ENCODE measurements around the gene CLSTN3. TPM values are rescaled to one million over a fixed set of nuclear protein-coding genes. Genes with fewer than 3 reads are reported as not detected.

The CLSTN3 gene
- polyA plus RNA-seq, 1 of the 3 experiments (the other 2 are of a cell fraction) = 12.7 TPM

DNA sequence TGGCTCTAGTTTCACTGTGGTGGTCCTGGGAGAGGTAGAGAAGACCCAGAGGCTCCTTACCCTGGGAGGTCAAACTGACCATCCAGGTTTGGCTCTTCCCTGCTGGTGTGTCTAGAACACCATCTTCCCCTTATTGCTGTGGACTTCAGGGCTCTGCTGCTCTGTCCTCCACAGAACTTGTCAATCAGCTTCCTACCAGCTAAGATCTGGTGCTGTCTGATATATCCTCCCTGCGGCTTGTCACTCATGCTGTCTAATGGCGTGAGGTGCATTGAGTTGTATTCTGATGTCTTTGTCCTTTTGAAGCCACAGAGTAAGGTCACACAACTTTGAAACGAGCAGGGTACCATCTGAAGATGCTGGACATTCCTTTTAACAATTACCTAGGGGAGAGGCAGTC is 14.0 kb upstream of the CLSTN3 start (continued):
- TF ChIP-seq EP300 (IDR thresholded peaks at IDR 0.05; ENCODE audit: borderline replicate concordance in 1 of 2, low read depth in 1 of 2, low read length in 1 of 2) = no peak

DNA sequence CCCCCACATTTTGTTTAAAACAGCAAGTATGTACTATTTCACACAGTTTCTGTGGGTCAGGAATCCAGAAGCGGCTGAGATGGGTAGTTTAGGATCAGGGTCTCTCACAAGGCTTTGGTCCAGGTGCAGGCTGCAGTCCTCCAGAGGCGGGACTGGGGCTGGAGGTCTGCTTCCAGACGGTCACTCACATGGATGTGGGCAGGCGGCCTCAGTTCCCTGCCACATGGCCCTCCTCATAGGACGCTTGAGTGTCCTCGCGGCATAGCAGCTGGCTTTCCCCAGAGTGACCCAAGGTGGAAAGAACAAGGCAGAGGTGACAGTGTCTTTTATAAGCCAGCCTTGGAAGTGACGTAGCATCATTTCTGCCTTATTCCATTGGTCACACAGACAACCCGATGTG is 13.3 kb upstream of the CLSTN3 start:
- DNase-seq = no peak
- Histone ChIP-seq H3K27me3 (ENCODE audit: insufficient read depth) (peaks cover 10% of the 10 kb centered on the region; the same call in 1 of the 2 replicates), H3K4me3 (ENCODE audit: low read depth in 2 of 2, low read length in 1 of 2) (no peak overlapping the region), H2AFZ (ENCODE audit: low read depth) (no peak overlapping the region), H3K9me3 (no peaks in the 10 kb centered on the region), H3K36me3 (replicated peaks in 1 of 2; ENCODE audit: control insufficient read depth in 1 of 2, insufficient read depth in 2 of 2, low read length in 1 of 2) (no peaks in the 10 kb centered on the region), H3K27ac (ENCODE audit: low read depth in 2 of 2, low read length in 1 of 2) (no peak overlapping the region), H3K9me2 (no peaks in the 10 kb centered on the region), H3F3A (replicated peaks; ENCODE audit: insufficient read depth) (no peaks in the 10 kb centered on the region), H4K20me1 (ENCODE audit: insufficient read depth) (no peaks in the 10 kb centered on the region), H3K9ac (no peak overlapping the region), H3K4me2 (no peak overlapping the region), H3K4me1 (ENCODE audit: control insufficient read depth in 1 of 2, insufficient read depth in 2 of 2, low read depth in 1 of 2, low read length in 1 of 2) (peaks cover 0 to 8% of the 10 kb centered on the region in 2 experiments; a peak in 2 of 4 replicates), H3K79me2 (ENCODE audit: insufficient read depth) (no peaks in the 10 kb centered on the region)
- ChIA-PET CTCF (no interaction called here), POLR2A (no interaction called here)
- 82% methylated on average over 9 of the region's 9 CpGs for WGBS (ENCODE audit: low lambda C conversion rate)
- TF ChIP-seq SMC3 (IDR thresholded peaks at IDR 0.05; ENCODE audit: low read depth, low read length) (no peak), NFIC (IDR thresholded peaks at IDR 0.05; ENCODE audit: borderline replicate concordance) (no peak), RXRA (IDR thresholded peaks at IDR 0.05; ENCODE audit: borderline replicate concordance, low read depth) (no peak), JUND (IDR thresholded peaks at IDR 0.05) (no peak), GATA2 (CRISPR knock-in tag; IDR thresholded peaks at IDR 0.05) (no peak), FOXM1 (IDR thresholded peaks at IDR 0.05; ENCODE audit: low read depth) (no peak)
- TF ChIP-seq, protein P1, sequence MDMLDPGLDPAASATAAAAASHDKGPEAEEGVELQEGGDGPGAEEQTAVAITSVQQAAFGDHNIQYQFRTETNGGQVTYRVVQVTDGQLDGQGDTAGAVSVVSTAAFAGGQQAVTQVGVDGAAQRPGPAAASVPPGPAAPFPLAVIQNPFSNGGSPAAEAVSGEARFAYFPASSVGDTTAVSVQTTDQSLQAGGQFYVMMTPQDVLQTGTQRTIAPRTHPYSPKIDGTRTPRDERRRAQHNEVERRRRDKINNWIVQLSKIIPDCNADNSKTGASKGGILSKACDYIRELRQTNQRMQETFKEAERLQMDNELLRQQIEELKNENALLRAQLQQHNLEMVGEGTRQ (IDR thresholded peaks at IDR 0.05; ENCODE audit: borderline replicate concordance, low read depth, low read length) = no peak
- TF ChIP-seq, protein P2, sequence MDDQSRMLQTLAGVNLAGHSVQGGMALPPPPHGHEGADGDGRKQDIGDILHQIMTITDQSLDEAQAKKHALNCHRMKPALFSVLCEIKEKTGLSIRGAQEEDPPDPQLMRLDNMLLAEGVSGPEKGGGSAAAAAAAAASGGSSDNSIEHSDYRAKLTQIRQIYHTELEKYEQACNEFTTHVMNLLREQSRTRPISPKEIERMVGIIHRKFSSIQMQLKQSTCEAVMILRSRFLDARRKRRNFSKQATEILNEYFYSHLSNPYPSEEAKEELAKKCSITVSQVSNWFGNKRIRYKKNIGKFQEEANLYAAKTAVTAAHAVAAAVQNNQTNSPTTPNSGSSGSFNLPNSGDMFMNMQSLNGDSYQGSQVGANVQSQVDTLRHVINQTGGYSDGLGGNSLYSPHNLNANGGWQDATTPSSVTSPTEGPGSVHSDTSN (IDR thresholded peaks at IDR 0.05) = no peak

DNA sequence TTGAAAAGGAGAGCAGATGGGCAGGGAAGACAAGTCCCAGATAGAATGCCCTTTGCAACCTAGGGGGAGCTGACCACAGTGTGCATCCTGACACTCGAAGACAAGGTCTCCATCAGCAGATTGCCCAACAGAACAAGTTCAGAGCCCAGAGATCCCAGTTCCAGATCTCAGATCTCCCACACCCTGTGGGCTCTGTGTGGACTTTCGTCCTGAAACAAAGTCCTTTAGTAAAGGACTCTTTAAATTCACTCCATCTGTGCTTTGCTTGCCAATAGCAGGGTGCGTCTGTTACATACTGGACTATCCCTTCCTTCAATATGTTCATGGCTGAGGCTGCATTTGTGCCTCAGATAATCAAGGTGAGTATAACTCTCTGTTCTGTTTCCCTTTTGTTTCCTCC is 12.5 kb upstream of the CLSTN3 start:
- no peak overlapping the region for H3K4me2 ChIP-seq
- H3K9me2 ChIP-seq = no peaks in the 10 kb centered on the region
- ChIA-PET CTCF (interaction anchor here (1.2 kb wide), 1 partner anchor 9 kb away, joined by 3 read pairs; the partner anchor contains the start of gene C1RL), POLR2A (no interaction called here)
- H3K79me2 ChIP-seq (ENCODE audit: insufficient read depth) = no peaks in the 10 kb centered on the region
- H3K4me3 ChIP-seq (ENCODE audit: low read depth in 2 of 2, low read length in 1 of 2) = no peak overlapping the region
- no peaks in the 10 kb centered on the region for H4K20me1 ChIP-seq (ENCODE audit: insufficient read depth)
- H3K27me3 ChIP-seq (ENCODE audit: insufficient read depth) = peaks cover 10% of the 10 kb centered on the region; the same call in 1 of the 2 replicates
- H3K27ac ChIP-seq (ENCODE audit: low read depth in 2 of 2, low read length in 1 of 2) = no peak overlapping the region
- TF ChIP-seq CHD2 (IDR thresholded peaks at IDR 0.05; ENCODE audit: low read length, partially characterized antibody) (no peak), NFIC (IDR thresholded peaks at IDR 0.05; ENCODE audit: borderline replicate concordance) (no peak), GABPA (IDR thresholded peaks at IDR 0.05; ENCODE audit: low read depth) (no peak), RAD21 (IDR thresholded peaks at IDR 0.05; ENCODE audit: low read length) (no peak), YY1 (IDR thresholded peaks at IDR 0.05; ENCODE audit: low read depth) (no peak), TCF12 (IDR thresholded peaks at IDR 0.05) (no peak), POLR2AphosphoS5 (IDR thresholded peaks at IDR 0.05; ENCODE audit: low read depth, low read length) (no peak), RFX5 (IDR thresholded peaks at IDR 0.05; ENCODE audit: low read length) (no peak)
- TF ChIP-seq, protein P3, sequence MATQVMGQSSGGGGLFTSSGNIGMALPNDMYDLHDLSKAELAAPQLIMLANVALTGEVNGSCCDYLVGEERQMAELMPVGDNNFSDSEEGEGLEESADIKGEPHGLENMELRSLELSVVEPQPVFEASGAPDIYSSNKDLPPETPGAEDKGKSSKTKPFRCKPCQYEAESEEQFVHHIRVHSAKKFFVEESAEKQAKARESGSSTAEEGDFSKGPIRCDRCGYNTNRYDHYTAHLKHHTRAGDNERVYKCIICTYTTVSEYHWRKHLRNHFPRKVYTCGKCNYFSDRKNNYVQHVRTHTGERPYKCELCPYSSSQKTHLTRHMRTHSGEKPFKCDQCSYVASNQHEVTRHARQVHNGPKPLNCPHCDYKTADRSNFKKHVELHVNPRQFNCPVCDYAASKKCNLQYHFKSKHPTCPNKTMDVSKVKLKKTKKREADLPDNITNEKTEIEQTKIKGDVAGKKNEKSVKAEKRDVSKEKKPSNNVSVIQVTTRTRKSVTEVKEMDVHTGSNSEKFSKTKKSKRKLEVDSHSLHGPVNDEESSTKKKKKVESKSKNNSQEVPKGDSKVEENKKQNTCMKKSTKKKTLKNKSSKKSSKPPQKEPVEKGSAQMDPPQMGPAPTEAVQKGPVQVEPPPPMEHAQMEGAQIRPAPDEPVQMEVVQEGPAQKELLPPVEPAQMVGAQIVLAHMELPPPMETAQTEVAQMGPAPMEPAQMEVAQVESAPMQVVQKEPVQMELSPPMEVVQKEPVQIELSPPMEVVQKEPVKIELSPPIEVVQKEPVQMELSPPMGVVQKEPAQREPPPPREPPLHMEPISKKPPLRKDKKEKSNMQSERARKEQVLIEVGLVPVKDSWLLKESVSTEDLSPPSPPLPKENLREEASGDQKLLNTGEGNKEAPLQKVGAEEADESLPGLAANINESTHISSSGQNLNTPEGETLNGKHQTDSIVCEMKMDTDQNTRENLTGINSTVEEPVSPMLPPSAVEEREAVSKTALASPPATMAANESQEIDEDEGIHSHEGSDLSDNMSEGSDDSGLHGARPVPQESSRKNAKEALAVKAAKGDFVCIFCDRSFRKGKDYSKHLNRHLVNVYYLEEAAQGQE (IDR thresholded peaks at IDR 0.05; ENCODE audit: low read depth, low read length) = no peak
- TF ChIP-seq, protein P2 (IDR thresholded peaks at IDR 0.05) = no peak
- H3K9me3 ChIP-seq = no peaks in the 10 kb centered on the region
- H3K4me1 ChIP-seq (ENCODE audit: control insufficient read depth in 1 of 2, insufficient read depth in 2 of 2, low read depth in 1 of 2, low read length in 1 of 2) = peaks cover 0 to 8% of the 10 kb centered on the region in 2 experiments; a peak in 2 of 4 replicates
- 63% methylated on average over 3 of the region's 3 CpGs for WGBS (ENCODE audit: low lambda C conversion rate)
- H3K9ac ChIP-seq = no peak overlapping the region
- H2AFZ ChIP-seq (ENCODE audit: low read depth) = no peak overlapping the region
- no peak for DNase-seq
- no peaks in the 10 kb centered on the region for H3F3A ChIP-seq (replicated peaks; ENCODE audit: insufficient read depth)
- H3K36me3 ChIP-seq (replicated peaks in 1 of 2; ENCODE audit: control insufficient read depth in 1 of 2, insufficient read depth in 2 of 2, low read length in 1 of 2) = no peaks in the 10 kb centered on the region

Data from SK-N-SH (cell line).